GM12878 (cell line): ENCODE data around the gene RASAL2. TPM values are rescaled to one million over a fixed set of nuclear protein-coding genes. Genes with fewer than 3 reads are reported as not detected.

Experiments used
- ATAC-seq: fragments of 200-7000 bp; cut with Tn5 transposase; 3 replicates; pipeline ENCODE4 v1.9.1; 2020; ENCODE audit warnings: mild to moderate bottlenecking, moderate library complexity
- BruUV-seq: library from RNA; stranded (reverse); fragments of 400-500 nt; replicated peaks from 2 replicates; lab custom pipeline; 2021; lab: Mats Ljungman, UMichigan
- CTCF ChIA-PET: fragments of 300-600 bp; sonication (Branson Sonifier 250); formaldehyde crosslinking; extraction: SDS; loops from one replicate; lab custom pipeline; 2021; ENCODE audit warnings: inconsistent platforms; lab: Yijun Ruan, JAX
- POLR2A ChIA-PET: fragments of 350-600 bp; formaldehyde crosslinking; extraction: SDS; loops from one replicate; lab custom pipeline; 2021; ENCODE audit warnings: inconsistent platforms; lab: Charles Lee
- RAD21 ChIA-PET: fragments of 300-600 bp; sonication (Branson Sonifier 250); formaldehyde crosslinking; loops from one replicate; lab custom pipeline; 2023; ENCODE audit warnings: antibody characterized with exemption; ENCODE audit not compliant: unreplicated experiment; lab: Charles Lee
- SMC1A ChIA-PET: fragments of 300-600 bp; sonication (Branson Sonifier 250); formaldehyde crosslinking; loops from one replicate; lab custom pipeline; 2023; ENCODE audit not compliant: unreplicated experiment, uncharacterized antibody; lab: Charles Lee
- DNase-seq: peaks from one replicate; pipeline ENCODE4 v3.0.0-alpha.2; 2011; ENCODE audit warnings: low read depth, low spot score
- FAIRE-seq: peaks from 3 replicates; lab custom pipeline; 2011; peaks lifted over from hg19 to GRCh38; lab: Jason Lieb, UNC
- H2AFZ ChIP-seq: 2 replicates; pipeline ENCODE4 v1.6.0; 2011; ENCODE audit warnings: low read depth, low read length, control low read depth; ENCODE audit not compliant: control insufficient read depth
- H3K27ac ChIP-seq: 2 replicates; pipeline ENCODE4 v1.5.1; 2011; ENCODE audit warnings: control low read depth; ENCODE audit not compliant: control insufficient read depth, insufficient read depth
- H3K27me3 ChIP-seq, 2 experiments: replicated peaks in 1 of 2; 2 replicates each; pipeline versions ENCODE4 v1.6.0 to v1.6.1; 2011; ENCODE audit warnings: low read length in 1 of 2; ENCODE audit not compliant: control insufficient read depth in 2 of 2, insufficient read depth in 2 of 2
- H3K36me3 ChIP-seq, 2 experiments: 2 replicates each; pipeline ENCODE4 v1.5.1; 2011; ENCODE audit warnings: low read length in 1 of 2; ENCODE audit not compliant: control insufficient read depth in 2 of 2, insufficient read depth in 2 of 2
- H3K4me1 ChIP-seq: 2 replicates; pipeline ENCODE4 v1.6.1; 2011; ENCODE audit warnings: mild to moderate bottlenecking, low read length, moderate library complexity, mixed read lengths; ENCODE audit not compliant: control insufficient read depth, insufficient read depth
- H3K4me2 ChIP-seq: 2 replicates; pipeline ENCODE4 v1.6.0; 2011; ENCODE audit warnings: control low read depth; ENCODE audit not compliant: control insufficient read depth, insufficient read depth
- H3K4me3 ChIP-seq: fragments of 200-600 bp; sonication (generic); 2 replicates; pipeline ENCODE4 v1.5.1; 2016
- H3K79me2 ChIP-seq: 2 replicates; pipeline ENCODE4 v1.6.0; 2011; ENCODE audit warnings: low read length; ENCODE audit not compliant: control insufficient read depth, insufficient read depth
- H3K9ac ChIP-seq: 2 replicates; pipeline ENCODE4 v1.8.0; 2011; ENCODE audit warnings: low read length, control low read depth, mixed read lengths; ENCODE audit not compliant: control insufficient read depth, insufficient read depth
- H3K9me3 ChIP-seq: replicated peaks from 3 replicates; pipeline ENCODE4 v1.5.1; 2011; ENCODE audit warnings: mild to moderate bottlenecking, low read length; ENCODE audit not compliant: control insufficient read depth, insufficient read depth
- H4K20me1 ChIP-seq: 2 replicates; pipeline ENCODE4 v1.6.0; 2011; ENCODE audit not compliant: control insufficient read depth, insufficient read depth
- ATF7 ChIP-seq: fragments of 450-650 bp; IDR thresholded peaks from 2 replicates; pipeline ENCODE4 v1.6.1; 2016; ENCODE audit warnings: low read depth, mild to moderate bottlenecking
- BMI1 ChIP-seq: fragments of 450-650 bp; IDR thresholded peaks from 2 replicates; pipeline ENCODE4 v1.6.1; 2016; ENCODE audit warnings: mild to moderate bottlenecking, moderate library complexity, borderline replicate concordance
- CBX5 ChIP-seq: sonication (generic); IDR thresholded peaks from 2 replicates; pipeline ENCODE4 v1.6.1; 2016; ENCODE audit warnings: low read depth, moderate library complexity, mild to moderate bottlenecking, inconsistent platforms
- CTCF ChIP-seq, 3 experiments: IDR thresholded peaks in 2 of 3; conservative IDR thresholded peaks in 1 of 3; 2 replicates each; pipeline ENCODE4 v1.5.1; 2011; ENCODE audit warnings: low read depth in 3 of 3, low read length in 3 of 3, mild to moderate bottlenecking in 3 of 3, control low read depth in 2 of 3, moderate library complexity in 2 of 3, inconsistent platforms in 1 of 3, mixed read lengths in 1 of 3; ENCODE audit not compliant: control insufficient read depth in 2 of 3, insufficient read depth in 1 of 3; ENCODE audit errors: extremely low read depth in 1 of 3
- EED ChIP-seq: sonication (generic); IDR thresholded peaks from 2 replicates; pipeline ENCODE4 v1.6.1; 2016; ENCODE audit warnings: antibody characterized with exemption, low read depth
- FOXM1 ChIP-seq: IDR thresholded peaks from 2 replicates; pipeline ENCODE4 v1.6.1; 2012; ENCODE audit warnings: low read depth, mild to moderate bottlenecking, inconsistent platforms, low read length, moderate library complexity
- GATAD2B ChIP-seq: fragments of 450-650 bp; conservative IDR thresholded peaks from 2 replicates; pipeline ENCODE4 v1.6.1; 2017; ENCODE audit warnings: low read depth, mild to moderate bottlenecking, moderate library complexity
- IRF5 ChIP-seq: fragments of 450-650 bp; IDR thresholded peaks from 2 replicates; pipeline ENCODE4 v1.6.1; 2017; ENCODE audit warnings: borderline replicate concordance
- NR2C2 ChIP-seq: IDR thresholded peaks from 2 replicates; pipeline ENCODE4 v1.6.1; 2011; ENCODE audit warnings: borderline replicate concordance, low read depth; ENCODE audit not compliant: control insufficient read depth, insufficient read length
- POLR2AphosphoS2 ChIP-seq: IDR thresholded peaks from 2 replicates; pipeline ENCODE4 v1.6.1; 2011; ENCODE audit warnings: low read depth, mild to moderate bottlenecking, low read length, improper control_type of control experiment, moderate library complexity
- POLR2AphosphoS5 ChIP-seq: IDR thresholded peaks from 2 replicates; pipeline ENCODE4 v1.6.1; 2011; ENCODE audit warnings: mild to moderate bottlenecking, low read length, inconsistent platforms
- REST ChIP-seq: IDR thresholded peaks from 2 replicates; pipeline ENCODE4 v1.6.1; 2012; ENCODE audit warnings: mild to moderate bottlenecking, low read depth, low read length
- RFX5 ChIP-seq: IDR thresholded peaks from 2 replicates; pipeline ENCODE4 v1.6.1; 2011; ENCODE audit warnings: low read depth, low read length, improper control_type of control experiment
- SREBF1 ChIP-seq: IDR thresholded peaks from 2 replicates; pipeline ENCODE4 v1.6.1; 2012; ENCODE audit warnings: mild to moderate bottlenecking, low read length
- TBL1XR1 ChIP-seq: IDR thresholded peaks from 2 replicates; pipeline ENCODE4 v1.6.1; 2012; ENCODE audit warnings: low read depth, low read length, improper control_type of control experiment
- ZNF384 ChIP-seq: IDR thresholded peaks from 2 replicates; pipeline ENCODE4 v1.6.1; 2012; ENCODE audit warnings: low read depth, mild to moderate bottlenecking, low read length, improper control_type of control experiment, borderline replicate concordance
- WGBS: methylation state at CpG from one replicate; pipeline ENCODE4 v1.1.6; 2016; ENCODE audit warnings: low lambda C conversion rate; ENCODE audit not compliant: insufficient replicate concordance, insufficient coverage; ENCODE audit errors: missing lambda C conversion rate; 5-methylcytosine and 5-hydroxymethylcytosine counted together
- in situ Hi-C: fragments of 300-500 bp; cut with MboI; formaldehyde crosslinking; loops from 9 replicates; pipeline ENCODE4 v1.14.3; 2018; ENCODE audit warnings: mixed read lengths
- intact Hi-C: fragments of 100-400 bp; cut with micrococcal nuclease; formaldehyde crosslinking; loops from one replicate; pipeline ENCODE4 v1.14.2; 2022; ENCODE audit not compliant: unreplicated experiment
- polyA plus RNA-seq, 11 experiments: library from polyadenylated mRNA; depleted of rRNA in 4 of 11; unstranded in 6 of 11; stranded (reverse) in 5 of 11; fragments of >200 nt; fragmentation: Nextera tagmentation in 4 of 11; fragmentation: Illumina TruSeq in 1 of 11; extraction: Ambion mirVana in 4 of 11; extraction: Trizol in 1 of 11; gene quantifications; 1 replicate in 1 of 11; 2 replicates in 10 of 11; pipeline versions ENCODE4 v1.2.1 to v1.2.3, GENCODE V29; 2011 to 2016; ENCODE audit warnings: inconsistent platforms in 2 of 11, missing spikeins in 2 of 11, low read depth in 1 of 11
- total RNA-seq, 4 experiments: library from RNA; depleted of rRNA in 3 of 4; stranded (reverse); fragments of >200 nt in 3 of 4; fragmentation: Illumina TruSeq in 1 of 4; extraction: Trizol in 1 of 4; gene quantifications; 2 replicates each; pipeline versions ENCODE4 v1.2.1 to v1.2.3, GENCODE V29; 2013 to 2021

The RASAL2 gene
- total and polyA plus RNA-seq, 10 of the 15 experiments (the other 5 are each of a cell fraction or from before 2014, with no cell fraction given), result 0.02 to 6.9 (median 0.17) TPM; not detected in 1

- H3K79me2 ChIP-seq, result no peaks in the 10 kb centered on the region
- intact Hi-C loops, result no loop called here
- RAD21 ChIA-PET, result no interaction called here
- no peak overlapping the region for H2AFZ ChIP-seq
- no peak for FAIRE-seq
- DNase-seq, result no peak
- no peak overlapping the region for H3K4me2 ChIP-seq
- POLR2A ChIA-PET, result no interaction called here
- H4K20me1 ChIP-seq, result no peaks in the 10 kb centered on the region
- H3K4me3 ChIP-seq, result no peak overlapping the region
- no peaks in the 10 kb centered on the region for H3K36me3 ChIP-seq
- 27% methylated on average over 3 of the region's 3 CpGs for WGBS
- SMC1A ChIA-PET, result no interaction called here
- H3K4me1 ChIP-seq, result no peaks in the 10 kb centered on the region
- no peaks in the 10 kb centered on the region for H3K9me3 ChIP-seq
- BruUV-seq, result no TSS peak
- in situ Hi-C loops, result no loop called here
- CTCF ChIA-PET, result no interaction called here
- no peak overlapping the region for H3K27ac ChIP-seq
- ATAC-seq, result no peak
- peaks cover 2 to 5% of the 10 kb centered on the region in 2 experiments; a peak in 3 of 4 replicates for H3K27me3 ChIP-seq
- H3K9ac ChIP-seq, result no peak overlapping the region
- no peak for TF ChIP-seq RFX5
- no peak for TF ChIP-seq ZNF384
- TF ChIP-seq TBL1XR1, result no peak
- TF ChIP-seq POLR2AphosphoS5, result no peak
- no peak for TF ChIP-seq BMI1
- TF ChIP-seq GATAD2B, result no peak
- no peak for TF ChIP-seq SREBF1
- TF ChIP-seq ATF7, result no peak
- no peak for TF ChIP-seq FOXM1
- TF ChIP-seq POLR2AphosphoS2, result no peak
- no peak for TF ChIP-seq NR2C2
- no peak for TF ChIP-seq CTCF (IDR thresholded peaks at IDR 0.05 in 2 of 3, conservative IDR thresholded peaks at IDR 0.05 in 1 of 3; ENCODE audit: control insufficient read depth in 2 of 3, extremely low read depth in 1 of 3, insufficient read depth in 1 of 3, low read depth in 3 of 3, low read length in 3 of 3)
- no peak for TF ChIP-seq REST
- TF ChIP-seq EED, result no peak
- no peak for TF ChIP-seq CBX5
- TF ChIP-seq IRF5, result no peak
Measured at GRCh38 chr1:178484698-178485225, 390.9 kb downstream of the RASAL2 start.
